HG03469 (cell line): ENCODE data around the gene RB1.

Experiments
- ATAC-seq: cut with Tn5 transposase; IDR thresholded peaks from one replicate; pipeline ENCODE4 v1.9.1; 2021; ENCODE audit warnings: mild to moderate bottlenecking, moderate library complexity, moderate number of reproducible peaks; ENCODE audit not compliant: unreplicated experiment

RB1 gene

GRCh38 chr13:48526286-48526685 lies 222.7 kb downstream of the RB1 start:
- no peak for ATAC-seq

GRCh38 chr13:48527955-48528354 lies 224.4 kb downstream of the RB1 start:
- ATAC-seq = no peak

- ATAC-seq = no peak
Observed at GRCh38 chr13:48528720-48529119, 225.2 kb downstream of the RB1 start.

GRCh38 chr13:48530833-48531232 lies 227.3 kb downstream of the RB1 start:
- ATAC-seq = no peak
